Stimulated activated CD4-positive, alpha-beta T cell treated with anti-CD3 and anti-CD28 coated beads, Interleukin-4, amount 100 ng/mL, for 1 hour (primary cell): ENCODE data around the gene UFD1.
"Not testable (repeated sequence)": the region's sequence is repeated elsewhere in the genome, so short reads cannot be mapped to it uniquely, and the experiment has no call there.

ENCODE experiments used
- DNase-seq: peaks from one replicate; pipeline ENCODE4 v3.0.0-alpha.2; 2020

Gene UFD1

GRCh38 chr22:19446603-19447329 lies 32.2 kb downstream of the UFD1 start:
- no peak for DNase-seq

- DNase-seq = not testable (repeated sequence)
These were observed 33.6 kb downstream of the UFD1 start for GRCh38 chr22:19445279-19445982.

- DNase-seq = no peak
These were observed 35.3 kb downstream of the UFD1 start for GRCh38 chr22:19443544-19444211.

GRCh38 chr22:19442166-19442565 lies 36.8 kb downstream of the UFD1 start:
- no peak for DNase-seq

- DNase-seq = no peak
These were observed 38.4 kb downstream of the UFD1 start for GRCh38 chr22:19440411-19441195.

- DNase-seq = no peak
These were observed 40.7 kb downstream of the UFD1 start for GRCh38 chr22:19438298-19438697.

- not testable (repeated sequence) for DNase-seq
These were observed 42.4 kb downstream of the UFD1 start for GRCh38 chr22:19436444-19437161.

- DNase-seq = no peak
These were observed 44.0 kb downstream of the UFD1 start for GRCh38 chr22:19434829-19435580.

- no peak for DNase-seq
These were observed 44.6 kb downstream of the UFD1 start for GRCh38 chr22:19434401-19434800.

- peak; percentile 93 for DNase-seq
These were observed 46.7 kb downstream of the UFD1 start, which contains the start of gene MRPL40 for GRCh38 chr22:19432133-19432851. Gene MRPL40, plus strand, starts transcription at chr22:19432545. Its CDS starts 10 bp downstream, at chr22:19432555.

- peak; percentile 88 for DNase-seq
These were observed 47.3 kb downstream of the UFD1 start, which contains the start of gene HIRA for GRCh38 chr22:19431649-19432132. Gene HIRA, minus strand, starts transcription at chr22:19431733. Its CDS starts 257 bp downstream, at chr22:19431476.

GRCh38 chr22:19430890-19431541 lies 48.0 kb downstream of the UFD1 start:
- peak; percentile 21 for DNase-seq

- peak; percentile 39 for DNase-seq
These were observed 48.8 kb downstream of the UFD1 start for GRCh38 chr22:19429950-19430889.

- no peak for DNase-seq
These were observed 54.9 kb downstream of the UFD1 start for GRCh38 chr22:19424186-19424500.

- no peak for DNase-seq
These were observed 56.3 kb downstream of the UFD1 start for GRCh38 chr22:19422440-19423301.

GRCh38 chr22:19420321-19420720 lies 58.7 kb downstream of the UFD1 start:
- DNase-seq = no peak

- peak; percentile 33 for DNase-seq
These were observed 59.4 kb downstream of the UFD1 start for GRCh38 chr22:19419464-19420178.
